Stimulated activated CD8-positive, alpha-beta memory T cell treated with anti-CD3 and anti-CD28 coated beads, Interleukin-12 subunit alpha, Interleukin-12 subunit beta, amount 100 ng/mL, for 24 hours (primary cell): Measurements from ENCODE around the gene TWF2.

ENCODE experiments used
- DNase-seq: peaks from one replicate; pipeline ENCODE4 v3.0.0-alpha.2; 2020; ENCODE audit errors: extremely low read depth

TWF2 gene

GRCh38 chr3:52237657-52238172 lies 1.2 kb downstream of the TWF2 start:
- DNase-seq, result no peak

GRCh38 chr3:52237006-52237656 lies 1.8 kb downstream of the TWF2 start:
- no peak for DNase-seq

GRCh38 chr3:52236424-52236886 lies 2.5 kb downstream of the TWF2 start:
- DNase-seq, result no peak

GRCh38 chr3:52234516-52235447 lies 4.2 kb downstream of the TWF2 start:
- DNase-seq, result no peak

- no peak for DNase-seq
Measured at GRCh38 chr3:52233968-52234367, 5.0 kb downstream of the TWF2 start.

GRCh38 chr3:52233108-52233591 lies 5.8 kb downstream of the TWF2 start:
- DNase-seq, result no peak

GRCh38 chr3:52232279-52233107 lies 6.5 kb downstream of the TWF2 start:
- DNase-seq, result no peak

GRCh38 chr3:52231502-52232278 lies 7.3 kb downstream of the TWF2 start:
- peak; percentile 80 for DNase-seq

GRCh38 chr3:52230889-52231499 lies 8.0 kb downstream of the TWF2 start:
- DNase-seq, result no peak

GRCh38 chr3:52230461-52230860 lies 8.5 kb downstream of the TWF2 start:
- no peak for DNase-seq

- no peak for DNase-seq
Measured at GRCh38 chr3:52229656-52230055, 9.3 kb downstream of the TWF2 start.

- DNase-seq, result no peak
Measured at GRCh38 chr3:52228751-52229291, 10.1 kb downstream of the TWF2 start.

GRCh38 chr3:52228266-52228665 lies 10.7 kb downstream of the TWF2 start:
- no peak for DNase-seq

GRCh38 chr3:52227766-52228165 lies 11.2 kb downstream of the TWF2 start:
- no peak for DNase-seq

GRCh38 chr3:52227117-52227516 lies 11.8 kb downstream of the TWF2 start:
- no peak for DNase-seq

- DNase-seq, result no peak
Measured at GRCh38 chr3:52226229-52226817, 12.6 kb downstream of the TWF2 start.

GRCh38 chr3:52225452-52226228 lies 13.3 kb downstream of the TWF2 start, which contains the start of gene TLR9:
TSS of gene TLR9 (minus strand) at chr3:52225645. CDS start at chr3:52225529, 116 bp downstream.
- no peak for DNase-seq

- no peak for DNase-seq
Measured at GRCh38 chr3:52223449-52224408, 15.2 kb downstream of the TWF2 start.
